ENCODE data around the gene GH1. TPM values are rescaled to one million over a fixed set of nuclear protein-coding genes. Genes with fewer than 3 reads are reported as not detected.

GH1 gene
- total and polyA plus RNA-seq, 9 of the 15 experiments (the other 6 are each of a cell fraction or from before 2014, with no cell fraction given): not detected

DNA sequence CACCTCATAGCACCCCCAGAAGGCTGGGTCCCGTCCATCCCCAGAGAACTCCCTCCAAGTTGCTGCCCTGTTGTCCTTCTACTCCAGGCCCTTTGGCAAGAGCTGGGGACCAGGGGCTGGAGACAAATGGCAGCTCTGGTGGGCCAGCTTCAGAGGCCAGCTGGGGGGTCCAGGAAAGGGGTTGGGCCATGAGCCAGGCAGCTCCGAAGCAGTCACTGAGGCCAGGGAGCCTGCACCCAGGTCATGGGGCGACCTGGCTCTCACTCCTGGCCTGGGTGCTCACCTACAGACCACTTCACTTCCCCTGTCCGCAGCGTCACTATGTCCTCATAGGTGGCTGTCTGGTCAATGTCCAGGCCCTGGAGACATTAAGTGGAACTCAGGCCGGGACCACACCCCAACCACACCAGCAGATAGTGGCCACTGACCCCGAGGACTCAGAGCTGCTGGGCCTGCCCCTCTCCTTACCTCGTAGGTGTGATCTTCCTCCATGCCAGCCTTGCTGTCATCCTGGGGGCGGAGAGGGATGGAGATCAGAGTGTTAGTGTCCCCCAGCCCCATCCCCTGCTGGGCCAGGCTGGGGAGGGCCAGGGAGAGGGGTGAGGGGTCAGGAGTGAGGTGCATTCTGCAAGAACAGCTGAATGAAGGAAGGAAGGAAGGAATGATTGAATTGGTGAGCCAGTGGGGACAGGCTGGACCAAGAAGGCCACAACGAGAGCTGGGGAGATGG lies 10.5 kb upstream of the GH1 start:
- Histone ChIP-seq H3K9ac (ENCODE audit: insufficient read depth in 1 of 2, low read depth in 2 of 2, low read length in 2 of 2) (no peak overlapping the region; a peak in 1 of 4 replicates), H3K4me3 (no peak overlapping the region), H3K27me3 (ENCODE audit: control insufficient read depth in 2 of 2, insufficient read depth in 2 of 2, low read length in 2 of 2) (peaks cover 0 to 9% of the 10 kb centered on the region in 2 experiments; a peak in 2 of 5 replicates), H2AFZ (ENCODE audit: low read depth, low read length) (no peak overlapping the region), H3K9me3 (replicated peaks; ENCODE audit: control insufficient read depth, insufficient read depth, low read depth, low read length) (no peaks in the 10 kb centered on the region), H3K36me3 (ENCODE audit: control insufficient read depth, insufficient read depth, low read length) (no peaks in the 10 kb centered on the region), H3K27ac (ENCODE audit: extremely low read depth, low read depth, low read length) (no peak overlapping the region), H3K79me2 (ENCODE audit: control insufficient read depth, insufficient read depth, low read length) (no peaks in the 10 kb centered on the region), H4K20me1 (replicated peaks; ENCODE audit: control insufficient read depth, insufficient read depth, low read length) (no peaks in the 10 kb centered on the region), H3K4me2 (ENCODE audit: insufficient read depth, low read length) (no peak overlapping the region), H3K9me1 (ENCODE audit: control insufficient read depth, insufficient read depth, low read length) (no peaks in the 10 kb centered on the region), H3K4me1 (replicated peaks in 1 of 2; ENCODE audit: control insufficient read depth in 2 of 2, insufficient read depth in 2 of 2, low read length in 2 of 2) (peaks cover 0 to 33% of the 10 kb centered on the region in 2 experiments; a peak in 2 of 5 replicates)
- no peak for DNase-seq (ENCODE audit: extremely low read depth in 1 of 4, low spot score in 3 of 4)
- intact Hi-C loops (cut with micrococcal nuclease): no loop called here
- in situ Hi-C loops (cut with MboI): no loop called here
- POLR2A ChIA-PET: interaction anchor here (0.6 to 1.3 kb wide), 3 partner anchors 10 to 12 kb away, joined by 3 to 6 read pairs (median 4); no protein-coding TSS in a partner anchor
- FAIRE-seq: no peak
- TF ChIP-seq BDP1 (IDR thresholded peaks at IDR 0.05; ENCODE audit: insufficient read depth, insufficient read length) (no peak), MECOM (CRISPR knock-in tag; IDR thresholded peaks at IDR 0.05) (no peak), BACH1 (tag; IDR thresholded peaks at IDR 0.05) (no peak), HLTF (IDR thresholded peaks at IDR 0.05) (no peak), ZNF146 (CRISPR knock-in tag; IDR thresholded peaks at IDR 0.05; ENCODE audit: unreplicated experiment) (no peak), RHOXF2B (CRISPR knock-in tag; conservative IDR thresholded peaks at IDR 0.05) (no peak), ZNF583 (CRISPR knock-in tag; IDR thresholded peaks at IDR 0.05) (no peak), PML (IDR thresholded peaks at IDR 0.05; ENCODE audit: low read length) (no peak)
- TF ChIP-seq, protein P1, sequence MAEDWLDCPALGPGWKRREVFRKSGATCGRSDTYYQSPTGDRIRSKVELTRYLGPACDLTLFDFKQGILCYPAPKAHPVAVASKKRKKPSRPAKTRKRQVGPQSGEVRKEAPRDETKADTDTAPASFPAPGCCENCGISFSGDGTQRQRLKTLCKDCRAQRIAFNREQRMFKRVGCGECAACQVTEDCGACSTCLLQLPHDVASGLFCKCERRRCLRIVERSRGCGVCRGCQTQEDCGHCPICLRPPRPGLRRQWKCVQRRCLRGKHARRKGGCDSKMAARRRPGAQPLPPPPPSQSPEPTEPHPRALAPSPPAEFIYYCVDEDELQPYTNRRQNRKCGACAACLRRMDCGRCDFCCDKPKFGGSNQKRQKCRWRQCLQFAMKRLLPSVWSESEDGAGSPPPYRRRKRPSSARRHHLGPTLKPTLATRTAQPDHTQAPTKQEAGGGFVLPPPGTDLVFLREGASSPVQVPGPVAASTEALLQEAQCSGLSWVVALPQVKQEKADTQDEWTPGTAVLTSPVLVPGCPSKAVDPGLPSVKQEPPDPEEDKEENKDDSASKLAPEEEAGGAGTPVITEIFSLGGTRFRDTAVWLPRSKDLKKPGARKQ (CRISPR knock-in tag; IDR thresholded peaks at IDR 0.05): no peak
- TF ChIP-seq, protein P2, sequence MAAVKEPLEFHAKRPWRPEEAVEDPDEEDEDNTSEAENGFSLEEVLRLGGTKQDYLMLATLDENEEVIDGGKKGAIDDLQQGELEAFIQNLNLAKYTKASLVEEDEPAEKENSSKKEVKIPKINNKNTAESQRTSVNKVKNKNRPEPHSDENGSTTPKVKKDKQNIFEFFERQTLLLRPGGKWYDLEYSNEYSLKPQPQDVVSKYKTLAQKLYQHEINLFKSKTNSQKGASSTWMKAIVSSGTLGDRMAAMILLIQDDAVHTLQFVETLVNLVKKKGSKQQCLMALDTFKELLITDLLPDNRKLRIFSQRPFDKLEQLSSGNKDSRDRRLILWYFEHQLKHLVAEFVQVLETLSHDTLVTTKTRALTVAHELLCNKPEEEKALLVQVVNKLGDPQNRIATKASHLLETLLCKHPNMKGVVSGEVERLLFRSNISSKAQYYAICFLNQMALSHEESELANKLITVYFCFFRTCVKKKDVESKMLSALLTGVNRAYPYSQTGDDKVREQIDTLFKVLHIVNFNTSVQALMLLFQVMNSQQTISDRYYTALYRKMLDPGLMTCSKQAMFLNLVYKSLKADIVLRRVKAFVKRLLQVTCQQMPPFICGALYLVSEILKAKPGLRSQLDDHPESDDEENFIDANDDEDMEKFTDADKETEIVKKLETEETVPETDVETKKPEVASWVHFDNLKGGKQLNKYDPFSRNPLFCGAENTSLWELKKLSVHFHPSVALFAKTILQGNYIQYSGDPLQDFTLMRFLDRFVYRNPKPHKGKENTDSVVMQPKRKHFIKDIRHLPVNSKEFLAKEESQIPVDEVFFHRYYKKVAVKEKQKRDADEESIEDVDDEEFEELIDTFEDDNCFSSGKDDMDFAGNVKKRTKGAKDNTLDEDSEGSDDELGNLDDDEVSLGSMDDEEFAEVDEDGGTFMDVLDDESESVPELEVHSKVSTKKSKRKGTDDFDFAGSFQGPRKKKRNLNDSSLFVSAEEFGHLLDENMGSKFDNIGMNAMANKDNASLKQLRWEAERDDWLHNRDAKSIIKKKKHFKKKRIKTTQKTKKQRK (IDR thresholded peaks at IDR 0.05; ENCODE audit: borderline replicate concordance, low read depth, low read length): no peak
- ATAC-seq: no peak
- 21% methylated on average over 9 of the region's 10 CpGs for WGBS (ENCODE audit: insufficient coverage, low coverage, missing lambda C conversion rate)
- BruUV-seq (replicated peaks): no TSS peak
- CTCF ChIA-PET (ENCODE audit: low intra/inter-chr PET ratio): no interaction called here

Measured in K562 (cell line).